Keratinocyte (primary cell): ENCODE results near the gene AMIGO1. TPM values are rescaled to one million over a fixed set of nuclear protein-coding genes. Genes with fewer than 3 reads are reported as not detected.

Experiments used
- DNase-seq: peaks from one replicate; pipeline ENCODE4 v3.0.0-alpha.2; 2011; ENCODE audit warnings: low read depth, missing footprints, low spot score
- FAIRE-seq: peaks from 2 replicates; lab custom pipeline; 2011; peaks lifted over from hg19 to GRCh38; lab: Jason Lieb, UNC
- H2AFZ ChIP-seq: 2 replicates; pipeline ENCODE4 v1.6.0; 2012; ENCODE audit warnings: low read length, control low read depth, inconsistent platforms; ENCODE audit not compliant: control insufficient read depth
- H3K27ac ChIP-seq: 2 replicates; pipeline ENCODE4 v1.5.1; 2011; ENCODE audit warnings: low read length; ENCODE audit not compliant: control insufficient read depth, insufficient read depth
- H3K27me3 ChIP-seq: 3 replicates; pipeline ENCODE4 v1.6.0; 2011; ENCODE audit warnings: low read length; ENCODE audit not compliant: control insufficient read depth, insufficient read depth; ENCODE audit errors: extremely low read depth
- H3K36me3 ChIP-seq, 2 experiments: 2 replicates in 1 of 2; 3 replicates in 1 of 2; pipeline ENCODE4 v1.5.1; 2011; ENCODE audit warnings: low read length in 2 of 2, mild to moderate bottlenecking in 1 of 2; ENCODE audit not compliant: control insufficient read depth in 2 of 2, insufficient read depth in 2 of 2; ENCODE audit errors: extremely low read depth in 1 of 2
- H3K4me1 ChIP-seq: 3 replicates; pipeline ENCODE4 v1.5.1; 2011; ENCODE audit warnings: low read length; ENCODE audit not compliant: control insufficient read depth, insufficient read depth; ENCODE audit errors: extremely low read depth
- H3K4me2 ChIP-seq: 3 replicates; pipeline ENCODE4 v1.6.0; 2011; ENCODE audit warnings: low read depth, low read length; ENCODE audit not compliant: control insufficient read depth, insufficient read depth; ENCODE audit errors: extremely low read depth
- H3K4me3 ChIP-seq, 3 experiments: fragments of 200-600 bp in 1 of 3; sonication (generic) in 1 of 3; 2 replicates in 2 of 3; 3 replicates in 1 of 3; pipeline ENCODE4 v1.5.1; 2011 to 2016; ENCODE audit warnings: low read length in 3 of 3, mild to moderate bottlenecking in 3 of 3, control low read depth in 2 of 3, inconsistent platforms in 1 of 3, low read depth in 1 of 3, mixed read lengths in 1 of 3, mixed run types in 1 of 3, moderate library complexity in 1 of 3; ENCODE audit not compliant: control insufficient read depth in 2 of 3, insufficient read depth in 2 of 3; ENCODE audit errors: extremely low read depth in 1 of 3
- H3K79me2 ChIP-seq: 2 replicates; pipeline ENCODE4 v1.6.0; 2012; ENCODE audit warnings: low read length; ENCODE audit not compliant: control insufficient read depth, insufficient read depth
- H3K9ac ChIP-seq: 3 replicates; pipeline ENCODE4 v1.6.0; 2011; ENCODE audit warnings: low read length; ENCODE audit not compliant: control insufficient read depth, insufficient read depth; ENCODE audit errors: extremely low read depth
- H3K9me1 ChIP-seq: 3 replicates; pipeline ENCODE4 v1.6.0; 2011; ENCODE audit warnings: low read length; ENCODE audit not compliant: control insufficient read depth, insufficient read depth; ENCODE audit errors: extremely low read depth
- H3K9me3 ChIP-seq: 2 replicates; pipeline ENCODE4 v1.5.1; 2012; ENCODE audit warnings: low read depth, low read length; ENCODE audit not compliant: control insufficient read depth
- H4K20me1 ChIP-seq: 3 replicates; pipeline ENCODE4 v1.6.0; 2011; ENCODE audit warnings: low read length; ENCODE audit not compliant: control insufficient read depth, insufficient read depth; ENCODE audit errors: extremely low read depth
- EZH2 ChIP-seq: IDR thresholded peaks from one replicate; pipeline ENCODE4 v1.6.1; 2012; ENCODE audit warnings: inconsistent platforms, mild to moderate bottlenecking, low read length, moderate library complexity
- dilution Hi-C: fragments of 300-500 bp; cut with MboI; formaldehyde crosslinking; loops from one replicate; pipeline ENCODE4 v1.7.0; 2020; ENCODE audit warnings: low sequenced_read_pairs; ENCODE audit not compliant: extremely low pct_ligation_motif_present
- polyA plus RNA-seq, 5 experiments: library from polyadenylated mRNA; depleted of rRNA in 3 of 5; stranded (reverse) in 3 of 5; stranded (forward) in 1 of 5; unstranded in 1 of 5; fragments of >200 nt; gene quantifications; 1 replicate in 1 of 5; 2 replicates in 3 of 5; 3 replicates in 1 of 5; pipeline versions ENCODE4 v1.2.1 to v1.2.3, GENCODE V29; 2011 to 2012; ENCODE audit warnings: missing spikeins in 2 of 5, low read depth in 1 of 5, low replicate concordance in 1 of 5
- TF ChIP-seq, protein P1 (sequence below), 3 experiments: IDR thresholded peaks in 1 of 3; conservative IDR thresholded peaks in 1 of 3; optimal IDR thresholded peaks in 1 of 3; 2 replicates in 2 of 3; 3 replicates in 1 of 3; pipeline versions ENCODE3 to v1.5.1; 2011; ENCODE audit warnings: low read length in 3 of 3, mild to moderate bottlenecking in 3 of 3, moderate library complexity in 2 of 3, control low read depth in 1 of 3, inconsistent platforms in 1 of 3; ENCODE audit not compliant: insufficient read depth in 2 of 3; ENCODE audit errors: extremely low read depth in 1 of 3

Gene AMIGO1
- polyA plus RNA-seq, 1 donor (not counting 4 experiments of a cell fraction or from before 2014, with no cell fraction given): 0.26 TPM

DNA sequence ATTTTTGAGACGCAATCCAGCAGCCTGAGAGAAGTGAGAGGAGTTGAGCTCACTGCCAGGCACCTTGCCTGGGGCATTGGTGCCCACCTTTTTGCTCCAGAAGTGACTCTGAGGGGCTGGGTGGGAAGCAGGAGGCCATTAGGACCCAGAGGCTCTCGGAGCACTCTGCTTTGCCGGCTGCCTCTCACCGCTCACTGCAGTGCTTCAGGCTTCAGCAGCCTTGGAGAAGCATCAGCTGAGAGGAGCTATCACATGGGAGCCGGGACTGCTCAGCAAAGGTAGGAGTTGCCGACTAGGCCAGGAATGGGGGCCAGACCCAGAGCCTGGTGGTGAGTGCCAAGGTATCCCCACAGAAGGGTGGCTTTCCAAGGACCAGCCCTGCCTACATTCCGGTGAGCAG lies 30.1 kb upstream of the AMIGO1 start, which contains the start of gene GPR61:
TSS of gene GPR61 (plus strand) at position 197 of the 400 bp plus-strand sequence. CDS start 3,151 bp downstream, outside the sequence.
- H3K9me3 ChIP-seq: no peaks in the 10 kb centered on the region
- no peak within 1 kb of the TSS for H2AFZ ChIP-seq
- no peaks in the 10 kb centered on the region for H3K79me2 ChIP-seq
- H3K27me3 ChIP-seq: no peaks in the 10 kb centered on the region
- H3K27ac ChIP-seq: no peak within 1 kb of the TSS
- H3K36me3 ChIP-seq: no peaks in the 10 kb centered on the region
- FAIRE-seq: no peak
- H3K9me1 ChIP-seq: no peaks in the 10 kb centered on the region
- H4K20me1 ChIP-seq: no peaks in the 10 kb centered on the region
- H3K9ac ChIP-seq: no peak within 1 kb of the TSS
- dilution Hi-C loops: no loop called here
- no peak within 1 kb of the TSS for H3K4me2 ChIP-seq
- DNase-seq: no peak
- H3K4me1 ChIP-seq: no peaks in the 10 kb centered on the region
- TF ChIP-seq, protein P1, sequence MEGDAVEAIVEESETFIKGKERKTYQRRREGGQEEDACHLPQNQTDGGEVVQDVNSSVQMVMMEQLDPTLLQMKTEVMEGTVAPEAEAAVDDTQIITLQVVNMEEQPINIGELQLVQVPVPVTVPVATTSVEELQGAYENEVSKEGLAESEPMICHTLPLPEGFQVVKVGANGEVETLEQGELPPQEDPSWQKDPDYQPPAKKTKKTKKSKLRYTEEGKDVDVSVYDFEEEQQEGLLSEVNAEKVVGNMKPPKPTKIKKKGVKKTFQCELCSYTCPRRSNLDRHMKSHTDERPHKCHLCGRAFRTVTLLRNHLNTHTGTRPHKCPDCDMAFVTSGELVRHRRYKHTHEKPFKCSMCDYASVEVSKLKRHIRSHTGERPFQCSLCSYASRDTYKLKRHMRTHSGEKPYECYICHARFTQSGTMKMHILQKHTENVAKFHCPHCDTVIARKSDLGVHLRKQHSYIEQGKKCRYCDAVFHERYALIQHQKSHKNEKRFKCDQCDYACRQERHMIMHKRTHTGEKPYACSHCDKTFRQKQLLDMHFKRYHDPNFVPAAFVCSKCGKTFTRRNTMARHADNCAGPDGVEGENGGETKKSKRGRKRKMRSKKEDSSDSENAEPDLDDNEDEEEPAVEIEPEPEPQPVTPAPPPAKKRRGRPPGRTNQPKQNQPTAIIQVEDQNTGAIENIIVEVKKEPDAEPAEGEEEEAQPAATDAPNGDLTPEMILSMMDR (optimal IDR thresholded peaks at IDR 0.05 in 1 of 3, IDR thresholded peaks at IDR 0.05 in 1 of 3, conservative IDR thresholded peaks at IDR 0.05 in 1 of 3; ENCODE audit: extremely low read depth in 1 of 3, insufficient read depth in 2 of 3, low read length in 3 of 3): no peak
- no peak for TF ChIP-seq EZH2
- no peak within 1 kb of the TSS for H3K4me3 ChIP-seq

GRCh38 chr1:109538827-109539555 lies 29.5 kb upstream of the AMIGO1 start:
- Histone ChIP-seq H2AFZ (no peak overlapping the region), H3K36me3 (no peaks in the 10 kb centered on the region), H3K9me3 (no peaks in the 10 kb centered on the region), H3K4me1 (no peaks in the 10 kb centered on the region), H3K27me3 (no peaks in the 10 kb centered on the region), H3K4me2 (no peak overlapping the region), H3K27ac (no peak overlapping the region), H3K79me2 (no peaks in the 10 kb centered on the region), H3K9me1 (no peaks in the 10 kb centered on the region), H3K9ac (no peak overlapping the region), H4K20me1 (no peaks in the 10 kb centered on the region), H3K4me3 (no peak overlapping the region)
- FAIRE-seq: no peak
- dilution Hi-C loops: no loop called here
- no peak for DNase-seq
- TF ChIP-seq, protein P1 (optimal IDR thresholded peaks at IDR 0.05 in 1 of 3, IDR thresholded peaks at IDR 0.05 in 1 of 3, conservative IDR thresholded peaks at IDR 0.05 in 1 of 3; ENCODE audit: extremely low read depth in 1 of 3, insufficient read depth in 2 of 3, low read length in 3 of 3): no peak
- TF ChIP-seq EZH2: no peak
